ENCODE measurements around the gene NKG7. TPM values are rescaled to one million over a fixed set of nuclear protein-coding genes. Genes with fewer than 3 reads are reported as not detected.

Gene NKG7
- total and polyA plus RNA-seq, 4 donors: 2.0 to 13.6 (median 5.7) TPM

- no peaks in the 10 kb centered on the region for H3K9me3 ChIP-seq (ENCODE audit: control insufficient read depth in 4 of 4, low read length in 3 of 4)
- H3K9ac ChIP-seq (ENCODE audit: low read depth in 1 of 2, low read length in 2 of 2): no peak overlapping the region
- peaks cover 6 to 41% (median 28%) of the 10 kb centered on the region in 4 donors for H3K36me3 ChIP-seq (ENCODE audit: control insufficient read depth in 4 of 4, insufficient read depth in 3 of 4, low read depth in 1 of 4, low read length in 3 of 4)
- no peaks in the 10 kb centered on the region for H3K27me3 ChIP-seq (ENCODE audit: control insufficient read depth in 4 of 4, insufficient read depth in 4 of 4, low read length in 3 of 4)
- peak overlapping the region in 1 of 2 donors; percentile 4 for H3K27ac ChIP-seq (ENCODE audit: low read depth in 1 of 2, low read length in 2 of 2)
- WGBS: 75% methylated on average over 10 of the region's 10 CpGs
- TF ChIP-seq HNF4G (IDR thresholded peaks at IDR 0.05): peak; percentile 57
- TF ChIP-seq FOXA1 (IDR thresholded peaks at IDR 0.05): no peak
- TF ChIP-seq EGR1 (IDR thresholded peaks at IDR 0.05; ENCODE audit: low read depth in 2 of 2): no peak
- TF ChIP-seq SP1 (IDR thresholded peaks at IDR 0.05): peak; percentile 64
- TF ChIP-seq NR2F2 (IDR thresholded peaks at IDR 0.05): no peak
- TF ChIP-seq, protein P1, sequence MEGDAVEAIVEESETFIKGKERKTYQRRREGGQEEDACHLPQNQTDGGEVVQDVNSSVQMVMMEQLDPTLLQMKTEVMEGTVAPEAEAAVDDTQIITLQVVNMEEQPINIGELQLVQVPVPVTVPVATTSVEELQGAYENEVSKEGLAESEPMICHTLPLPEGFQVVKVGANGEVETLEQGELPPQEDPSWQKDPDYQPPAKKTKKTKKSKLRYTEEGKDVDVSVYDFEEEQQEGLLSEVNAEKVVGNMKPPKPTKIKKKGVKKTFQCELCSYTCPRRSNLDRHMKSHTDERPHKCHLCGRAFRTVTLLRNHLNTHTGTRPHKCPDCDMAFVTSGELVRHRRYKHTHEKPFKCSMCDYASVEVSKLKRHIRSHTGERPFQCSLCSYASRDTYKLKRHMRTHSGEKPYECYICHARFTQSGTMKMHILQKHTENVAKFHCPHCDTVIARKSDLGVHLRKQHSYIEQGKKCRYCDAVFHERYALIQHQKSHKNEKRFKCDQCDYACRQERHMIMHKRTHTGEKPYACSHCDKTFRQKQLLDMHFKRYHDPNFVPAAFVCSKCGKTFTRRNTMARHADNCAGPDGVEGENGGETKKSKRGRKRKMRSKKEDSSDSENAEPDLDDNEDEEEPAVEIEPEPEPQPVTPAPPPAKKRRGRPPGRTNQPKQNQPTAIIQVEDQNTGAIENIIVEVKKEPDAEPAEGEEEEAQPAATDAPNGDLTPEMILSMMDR (IDR thresholded peaks at IDR 0.05; ENCODE audit: low read depth, low read length, missing input control): no peak
- TF ChIP-seq FOXA2 (IDR thresholded peaks at IDR 0.05): no peak
- no peak for TF ChIP-seq MAX (IDR thresholded peaks at IDR 0.05)
- TF ChIP-seq YY1 (IDR thresholded peaks at IDR 0.05): no peak
- TF ChIP-seq RAD21 (IDR thresholded peaks at IDR 0.05): no peak
- no peak for TF ChIP-seq ATF3 (IDR thresholded peaks at IDR 0.05)
- TF ChIP-seq RXRA (IDR thresholded peaks at IDR 0.05): peak; percentile 47 to 79
- peak; percentile 79 to 85 for TF ChIP-seq HNF4A (conservative IDR thresholded peaks at IDR 0.05)
- no peak for TF ChIP-seq GABPA (IDR thresholded peaks at IDR 0.05 in 1 of 2, conservative IDR thresholded peaks at IDR 0.05 in 1 of 2)
- TF ChIP-seq, protein P2, sequence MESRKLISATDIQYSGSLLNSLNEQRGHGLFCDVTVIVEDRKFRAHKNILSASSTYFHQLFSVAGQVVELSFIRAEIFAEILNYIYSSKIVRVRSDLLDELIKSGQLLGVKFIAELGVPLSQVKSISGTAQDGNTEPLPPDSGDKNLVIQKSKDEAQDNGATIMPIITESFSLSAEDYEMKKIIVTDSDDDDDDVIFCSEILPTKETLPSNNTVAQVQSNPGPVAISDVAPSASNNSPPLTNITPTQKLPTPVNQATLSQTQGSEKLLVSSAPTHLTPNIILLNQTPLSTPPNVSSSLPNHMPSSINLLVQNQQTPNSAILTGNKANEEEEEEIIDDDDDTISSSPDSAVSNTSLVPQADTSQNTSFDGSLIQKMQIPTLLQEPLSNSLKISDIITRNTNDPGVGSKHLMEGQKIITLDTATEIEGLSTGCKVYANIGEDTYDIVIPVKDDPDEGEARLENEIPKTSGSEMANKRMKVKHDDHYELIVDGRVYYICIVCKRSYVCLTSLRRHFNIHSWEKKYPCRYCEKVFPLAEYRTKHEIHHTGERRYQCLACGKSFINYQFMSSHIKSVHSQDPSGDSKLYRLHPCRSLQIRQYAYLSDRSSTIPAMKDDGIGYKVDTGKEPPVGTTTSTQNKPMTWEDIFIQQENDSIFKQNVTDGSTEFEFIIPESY (IDR thresholded peaks at IDR 0.05): no peak
- no peak for TF ChIP-seq TAF1 (conservative IDR thresholded peaks at IDR 0.05)
- TF ChIP-seq REST (IDR thresholded peaks at IDR 0.05): peak; percentile 38
- peak in 1 of 2 donors; percentile 55 for TF ChIP-seq JUND (IDR thresholded peaks at IDR 0.05)
- no peak for DNase-seq (ENCODE audit: low spot score)
- H3K4me1 ChIP-seq (ENCODE audit: control insufficient read depth in 4 of 4, insufficient read depth in 4 of 4, low read length in 3 of 4): peaks cover 2 to 29% (median 12%) of the 10 kb centered on the region in 4 donors
- H3K4me3 ChIP-seq (ENCODE audit: low read depth in 1 of 3, low read length in 3 of 3): no peak overlapping the region
Observed at GRCh38 chr19:51347209-51347928, 25.1 kb downstream of the NKG7 start.
